GM19463 (cell line): ENCODE results near the gene TNIK.
"Not testable (repeated sequence)": the region's sequence is repeated elsewhere in the genome, so short reads cannot be mapped to it uniquely, and the experiment has no call there.

ENCODE experiments used
- ATAC-seq: cut with Tn5 transposase; IDR thresholded peaks from one replicate; pipeline ENCODE4 v1.9.1; 2021; ENCODE audit warnings: mild to moderate bottlenecking, moderate library complexity; ENCODE audit not compliant: unreplicated experiment

Gene TNIK

DNA sequence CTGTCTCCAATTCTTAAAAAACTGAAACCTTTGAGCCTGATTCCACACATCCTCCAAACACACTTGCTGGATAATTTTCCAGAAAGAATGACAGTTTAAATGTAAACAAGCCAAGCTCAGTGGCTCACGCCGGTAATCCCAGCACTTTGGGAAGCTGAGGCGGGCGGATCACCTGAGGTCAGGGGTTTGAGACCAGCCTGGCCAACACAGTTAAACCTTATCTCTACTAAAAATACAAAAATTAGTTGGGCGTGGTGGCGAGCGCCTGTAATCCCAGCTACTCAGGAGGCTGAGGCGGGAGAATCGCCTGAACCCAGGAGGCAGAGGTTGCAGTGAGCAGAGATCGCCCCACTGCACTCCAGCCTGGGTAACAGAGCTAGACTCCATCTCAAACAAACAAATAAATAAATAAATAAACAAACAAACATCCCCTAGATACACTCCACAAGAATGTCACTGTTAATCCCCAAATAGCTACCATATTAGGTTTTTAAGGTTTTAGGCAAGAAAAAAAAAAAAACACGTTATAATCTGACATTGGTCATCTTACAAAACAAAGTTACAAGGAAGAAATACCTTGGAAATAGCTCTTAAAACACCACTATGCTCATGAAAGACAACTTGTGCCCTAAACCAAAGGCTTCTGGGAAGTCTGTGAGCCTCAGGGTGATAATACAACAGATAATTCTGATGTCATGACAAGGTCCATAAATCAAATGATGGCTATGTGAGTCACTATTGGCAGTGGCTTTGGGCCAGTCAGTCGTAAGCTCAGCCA, 13.2 kb downstream of the TNIK start:
- no peak for ATAC-seq

DNA sequence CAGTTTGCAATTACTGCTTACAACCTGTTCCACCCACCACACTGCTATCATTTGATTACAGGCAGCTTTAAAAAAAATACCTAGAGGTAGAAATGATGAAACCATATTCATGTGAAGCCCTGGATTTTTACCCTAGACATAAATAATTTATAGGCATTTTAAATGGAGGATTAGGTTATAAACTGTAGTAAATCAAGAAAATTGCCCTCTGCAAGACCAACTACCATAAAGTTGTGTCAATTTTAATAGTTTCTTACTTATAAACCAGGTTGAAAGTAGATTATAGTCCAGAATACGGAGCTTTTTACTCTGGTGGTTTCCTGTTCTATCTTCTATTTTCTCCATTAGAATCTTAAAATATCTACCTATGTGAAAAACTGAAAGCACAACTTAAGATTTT, 13.9 kb downstream of the TNIK start:
- no peak for ATAC-seq

GRCh38 chr3:171445620-171446204, 14.5 kb downstream of the TNIK start:
- ATAC-seq: no peak

DNA sequence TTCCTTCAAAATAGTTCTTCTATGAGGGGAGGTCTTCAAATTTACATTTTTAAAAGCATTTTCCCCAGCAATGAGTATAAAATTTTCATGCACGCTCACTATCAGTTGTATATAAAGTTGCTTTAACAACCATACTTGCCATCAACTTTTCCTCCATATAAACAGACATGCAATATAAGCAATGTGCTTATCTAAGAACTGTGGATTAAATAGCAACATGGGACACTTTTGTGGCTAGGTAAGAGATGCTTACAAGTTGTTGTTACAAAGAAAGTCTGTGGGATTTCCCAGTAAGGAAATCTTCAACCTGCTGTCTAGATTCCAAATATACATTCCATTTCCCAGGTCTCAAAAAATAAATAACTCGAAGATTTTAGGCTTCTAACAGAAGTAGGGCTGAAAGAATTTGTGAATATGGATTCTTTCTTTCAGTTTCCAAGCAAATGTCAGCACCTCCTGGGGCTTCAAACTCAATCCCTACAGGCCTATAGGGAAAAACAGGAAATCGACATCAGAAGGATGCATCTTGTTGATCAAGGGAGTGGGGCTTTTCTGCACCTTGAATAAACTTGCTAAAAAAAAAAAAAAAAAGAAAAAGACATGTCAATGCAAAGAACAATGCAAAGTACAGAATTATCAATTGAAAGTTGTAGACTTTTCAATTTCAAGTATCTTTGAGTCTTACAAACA, 16.1 kb downstream of the TNIK start:
- ATAC-seq: no peak

- ATAC-seq: no peak
Observed at GRCh38 chr3:171443211-171443957, 16.8 kb downstream of the TNIK start.

DNA sequence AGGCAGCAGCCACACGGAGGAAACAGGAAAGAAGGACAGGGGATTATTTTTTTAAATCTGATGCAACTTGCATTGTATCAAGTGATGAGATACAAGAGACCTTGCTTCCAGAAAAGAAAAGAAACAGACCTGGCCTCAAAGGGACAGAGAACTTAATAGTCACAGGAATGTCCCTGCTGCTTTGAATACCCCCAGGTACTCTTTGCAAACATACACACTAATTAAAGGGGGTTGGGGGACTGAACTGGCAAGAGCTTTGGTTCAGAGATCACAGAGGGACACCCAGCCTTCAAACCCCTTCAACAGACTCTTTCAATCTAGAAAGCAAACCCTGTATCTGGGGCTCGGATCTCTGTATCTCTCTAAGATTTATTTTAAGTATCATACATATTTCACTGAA, 18.0 kb downstream of the TNIK start:
- no peak for ATAC-seq

GRCh38 chr3:171441381-171441780, 18.8 kb downstream of the TNIK start:
- no peak for ATAC-seq

DNA sequence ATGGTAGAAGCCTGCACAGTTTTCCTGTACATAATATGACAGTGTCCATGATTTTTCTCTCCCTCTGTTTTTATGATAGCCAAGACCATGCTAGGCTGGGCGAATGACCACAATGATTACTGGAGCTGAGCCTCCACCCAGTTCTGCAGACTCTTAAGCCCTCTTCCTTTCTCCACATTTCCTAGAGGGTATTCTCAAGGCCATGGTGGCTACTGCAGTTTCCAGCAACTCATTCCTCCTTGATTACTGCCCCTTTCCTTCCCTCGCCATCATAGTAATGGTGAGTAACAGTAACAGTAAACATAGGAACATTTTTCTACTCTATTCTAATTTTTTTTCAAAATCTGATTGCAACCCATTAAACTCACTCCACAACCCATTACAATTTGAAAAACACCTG, 20.2 kb downstream of the TNIK start:
- ATAC-seq: no peak

- no peak for ATAC-seq
Observed at GRCh38 chr3:171437115-171437756, 23.0 kb downstream of the TNIK start.

- ATAC-seq: no peak
Observed at GRCh38 chr3:171436380-171436779, 23.8 kb downstream of the TNIK start.

GRCh38 chr3:171435757-171436156, 24.4 kb downstream of the TNIK start:
- no peak for ATAC-seq

DNA sequence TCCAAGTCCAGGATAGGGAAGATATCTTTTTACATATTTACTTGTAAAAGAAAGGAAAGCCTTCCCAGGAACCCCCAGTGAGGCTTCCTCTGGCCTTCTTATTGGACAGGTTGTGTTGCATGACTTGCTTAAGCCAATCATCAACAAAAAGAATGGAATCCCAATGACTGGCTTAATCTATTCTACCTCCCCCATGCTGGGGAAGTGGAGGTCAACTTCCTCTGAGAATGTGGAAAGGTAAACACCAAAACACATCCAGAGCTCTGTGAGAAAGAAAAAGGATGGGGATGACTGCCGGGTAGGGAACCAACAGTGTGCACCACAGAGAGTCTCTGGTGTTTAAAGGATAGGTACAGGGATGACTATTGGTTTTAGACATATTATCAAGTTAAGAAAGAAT, 25.1 kb downstream of the TNIK start:
- ATAC-seq: no peak

GRCh38 chr3:171432548-171432947, 27.7 kb downstream of the TNIK start:
- no peak for ATAC-seq

- no peak for ATAC-seq
Observed at GRCh38 chr3:171431550-171431949, 28.7 kb downstream of the TNIK start.

- no peak for ATAC-seq
Observed at GRCh38 chr3:171430530-171430929, 29.7 kb downstream of the TNIK start.

DNA sequence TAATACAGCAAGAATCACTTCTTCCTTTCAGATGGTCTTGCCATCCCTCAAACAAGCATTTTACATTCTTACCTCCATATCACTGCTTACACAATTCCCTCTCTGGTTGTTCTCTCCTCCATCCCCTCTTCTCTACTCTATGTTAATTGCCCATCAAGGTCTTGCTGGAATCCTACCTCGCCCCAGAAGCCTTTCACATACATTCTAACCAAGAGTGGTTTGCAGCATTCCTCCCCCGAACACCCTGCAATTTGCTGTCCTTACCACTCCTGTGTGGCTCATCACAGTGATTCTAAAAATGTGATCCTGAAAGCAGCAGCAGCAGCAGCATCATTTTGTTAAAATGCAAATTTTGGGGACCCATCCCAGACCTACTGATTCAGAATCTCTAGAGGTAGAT, 30.6 kb downstream of the TNIK start:
- no peak for ATAC-seq

- no peak for ATAC-seq
Observed at GRCh38 chr3:171428892-171429291, 31.3 kb downstream of the TNIK start.

DNA sequence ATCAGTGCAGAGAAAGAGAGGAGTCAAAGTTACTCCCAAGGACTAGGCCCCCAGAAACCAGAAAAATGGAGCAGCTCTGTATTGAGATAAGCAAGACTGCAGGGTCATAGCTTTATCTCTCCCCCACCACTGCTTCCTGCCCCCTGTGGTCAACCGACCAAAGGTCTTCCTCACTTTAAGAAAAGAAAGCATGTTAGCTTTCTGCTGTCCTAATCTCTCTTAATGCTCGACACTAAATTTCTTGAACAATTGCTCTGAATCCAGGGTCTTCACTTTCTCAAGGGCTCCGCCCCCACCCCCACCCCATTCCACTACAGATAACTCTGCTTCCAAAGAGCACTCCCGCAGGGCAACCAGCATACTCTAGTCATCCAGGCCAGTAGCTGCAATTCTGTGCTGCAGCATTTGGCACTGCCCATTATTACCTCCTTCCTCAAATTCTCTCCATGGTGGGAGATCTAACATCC, 31.9 kb downstream of the TNIK start:
- no peak for ATAC-seq

DNA sequence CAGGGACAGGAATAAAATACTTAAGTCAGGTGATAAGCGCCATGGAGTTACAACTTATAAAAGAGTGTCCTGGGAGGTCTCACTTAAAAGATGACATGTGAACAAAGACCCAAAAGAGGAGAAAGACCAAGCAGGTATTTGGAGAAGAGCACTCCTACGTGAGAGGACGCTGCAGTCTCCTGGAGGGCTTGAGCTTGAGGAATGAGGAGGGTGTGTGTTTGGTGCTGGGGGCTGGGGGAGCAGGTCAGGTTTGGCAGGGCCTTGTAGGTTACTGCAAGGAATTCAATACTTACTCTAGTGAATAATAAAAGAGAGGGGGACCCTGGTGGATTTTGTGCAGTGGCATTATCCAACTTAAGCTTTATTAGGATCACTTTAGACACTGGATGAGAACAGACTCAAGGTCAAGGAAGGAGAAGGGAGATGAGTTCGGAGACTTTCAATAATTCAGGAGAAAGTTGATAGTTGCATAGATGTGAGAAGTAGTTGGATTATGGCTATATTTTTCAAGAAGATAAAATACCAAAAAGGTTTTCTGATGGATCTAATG, 32.4 kb downstream of the TNIK start:
- no peak for ATAC-seq

GRCh38 chr3:171424063-171424462, 36.1 kb downstream of the TNIK start:
- ATAC-seq: not testable (repeated sequence)

DNA sequence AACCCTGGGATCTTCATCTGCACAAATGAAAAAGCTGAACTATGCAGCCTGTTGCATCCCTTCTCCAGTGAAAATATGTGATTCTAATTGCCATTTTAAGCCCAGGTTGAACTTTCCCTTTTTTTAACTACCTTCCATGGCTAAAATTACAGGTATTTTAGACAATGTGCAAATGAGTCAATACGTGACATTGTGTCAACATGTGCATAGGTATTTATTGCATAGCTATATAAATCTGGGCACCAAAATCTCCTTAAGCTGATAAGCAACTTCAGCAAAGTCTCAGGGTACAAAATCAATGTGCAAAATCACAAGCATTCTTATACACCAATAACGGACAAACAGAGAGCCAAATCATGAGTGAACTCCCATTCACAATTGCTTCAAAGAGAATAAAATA, 37.4 kb downstream of the TNIK start:
- not testable (repeated sequence) for ATAC-seq
